ENCODE data around the gene DLL1. TPM values are rescaled to one million over a fixed set of nuclear protein-coding genes. Genes with fewer than 3 reads are reported as not detected.

The DLL1 gene
- total and polyA plus RNA-seq, 8 donors = 3.4 to 38.5 (median 5.8) TPM; not detected in 1

GRCh38 chr6:170243386-170243785, 47.5 kb downstream of the DLL1 start:
- Histone ChIP-seq H3K27ac (no peak overlapping the region), H3K4me1 (peaks cover 0 to 22% (median 6%) of the 10 kb centered on the region in 4 donors), H3K36me3 (no peaks in the 10 kb centered on the region), H3K4me3 (no peak overlapping the region), H3K27me3 (peaks cover 0 to 44% (median 0%) of the 10 kb centered on the region in 3 donors), H3K9me3 (no peaks in the 10 kb centered on the region)
- no peak for DNase-seq
- intact Hi-C loops (cut with DNase I; ENCODE audit: low total_unique reads) = no loop called here
- 63 to 75% (median 72%) methylated on average over 7 of the region's 7 CpGs for WGBS, 5 donors
- TF ChIP-seq CTCF (IDR thresholded peaks at IDR 0.05) (no peak), POLR2A (IDR thresholded peaks at IDR 0.05) (no peak), EP300 (IDR thresholded peaks at IDR 0.05) (no peak), POLR2AphosphoS5 (IDR thresholded peaks at IDR 0.05) (no peak)

DNA sequence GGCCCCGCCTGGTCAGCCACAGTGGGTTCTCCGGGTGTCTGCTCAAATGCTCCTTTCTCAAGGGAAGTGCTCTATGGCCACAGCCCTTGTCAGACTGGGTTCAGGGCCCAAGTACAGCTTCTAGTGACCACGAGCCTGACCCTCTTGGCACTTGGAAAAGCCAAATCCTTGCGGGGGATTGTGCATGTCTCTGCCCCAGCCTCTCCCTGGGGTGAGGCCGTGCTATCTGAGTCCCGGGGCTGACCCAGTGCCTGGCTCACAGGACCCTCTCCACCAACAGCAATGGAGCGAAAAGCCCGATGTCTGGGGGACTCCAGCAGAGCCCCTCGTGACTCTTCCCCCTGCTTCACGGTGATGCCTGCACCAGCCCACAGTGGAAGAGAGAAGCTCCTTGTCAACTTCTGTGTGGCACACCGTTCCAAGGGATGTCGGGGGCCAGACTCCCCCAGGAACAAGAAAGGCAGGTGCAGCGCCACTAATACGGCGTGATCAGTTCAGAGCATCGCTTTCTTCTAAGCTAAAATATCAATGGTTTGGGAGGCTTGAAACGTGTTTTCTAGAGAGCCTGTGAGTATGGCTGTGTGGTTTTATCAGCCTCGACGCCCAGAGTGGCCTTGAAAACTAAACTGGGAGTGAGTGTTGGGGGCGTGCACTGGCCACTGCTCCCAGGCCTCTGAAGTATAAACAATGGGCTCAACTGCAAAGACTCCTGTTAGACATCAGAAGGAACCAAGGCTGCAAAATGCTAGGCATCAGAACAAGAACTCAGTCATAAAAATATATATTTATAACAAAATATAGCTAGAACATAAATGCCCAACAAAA, 51.9 kb downstream of the DLL1 start:
- no peaks in the 10 kb centered on the region for H3K9me3 ChIP-seq
- H3K4me3 ChIP-seq = no peak overlapping the region
- peaks cover 0 to 6% (median 2%) of the 10 kb centered on the region in 4 donors for H3K4me1 ChIP-seq
- TF ChIP-seq EP300 (IDR thresholded peaks at IDR 0.05) = no peak
- no peak for TF ChIP-seq CTCF (IDR thresholded peaks at IDR 0.05)
- TF ChIP-seq POLR2A (IDR thresholded peaks at IDR 0.05) = no peak
- no peak for TF ChIP-seq POLR2AphosphoS5 (IDR thresholded peaks at IDR 0.05)
- DNase-seq = no peak
- no peaks in the 10 kb centered on the region for H3K36me3 ChIP-seq
- H3K27ac ChIP-seq = no peak overlapping the region
- H3K27me3 ChIP-seq = peaks cover 0 to 17% (median 0%) of the 10 kb centered on the region in 3 donors
- 78 to 83% (median 80%) methylated on average over 16 to 20 of the region's 20 CpGs for WGBS, 5 donors
- intact Hi-C loops (cut with DNase I; ENCODE audit: low total_unique reads) = no loop called here

DNA sequence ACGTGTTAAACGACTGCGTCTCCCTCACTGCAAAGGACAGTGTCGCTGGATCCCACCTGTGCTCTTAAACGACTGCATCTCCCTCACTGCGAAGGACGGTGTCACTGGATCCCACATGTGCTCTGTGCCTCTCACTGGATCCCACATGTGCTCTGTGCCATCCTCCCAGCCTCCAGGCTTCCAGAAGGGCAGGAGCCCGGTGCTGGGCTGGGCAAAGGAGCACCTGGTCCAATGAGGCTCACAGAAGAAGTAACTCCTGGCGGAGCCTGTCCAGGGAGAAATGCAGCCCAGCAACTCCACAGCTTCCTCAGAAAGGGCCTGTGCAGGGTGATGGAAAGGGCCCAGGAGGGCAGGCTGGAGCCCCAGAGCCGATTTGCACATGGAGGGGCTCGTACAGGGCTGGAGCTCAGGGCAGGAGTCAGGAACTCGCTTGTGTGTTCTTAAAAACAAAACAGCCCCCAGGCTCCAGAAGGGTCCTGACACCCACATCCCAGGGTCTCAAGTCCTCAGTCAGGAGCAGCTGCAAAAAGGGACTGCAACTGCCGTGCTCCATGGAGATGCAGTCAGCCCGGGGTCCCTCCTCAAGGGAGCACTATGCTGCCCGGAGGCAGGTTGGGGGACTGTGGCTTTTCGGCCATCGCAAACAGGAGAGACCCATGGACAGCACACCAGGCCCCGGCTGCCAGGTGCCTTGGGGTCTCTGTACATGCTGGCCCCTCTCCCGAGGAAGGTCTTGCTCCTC, 52.7 kb downstream of the DLL1 start:
- H3K27me3 ChIP-seq = peaks cover 0 to 12% (median 0%) of the 10 kb centered on the region in 3 donors
- H3K4me3 ChIP-seq = no peak overlapping the region
- H3K36me3 ChIP-seq = no peaks in the 10 kb centered on the region
- no peaks in the 10 kb centered on the region for H3K9me3 ChIP-seq
- DNase-seq = no peak
- peaks cover 0 to 6% (median 0%) of the 10 kb centered on the region in 4 donors for H3K4me1 ChIP-seq
- TF ChIP-seq EP300 (IDR thresholded peaks at IDR 0.05) = no peak
- TF ChIP-seq POLR2A (IDR thresholded peaks at IDR 0.05) = no peak
- intact Hi-C loops (cut with DNase I; ENCODE audit: low total_unique reads) = no loop called here
- no peak overlapping the region for H3K27ac ChIP-seq
- 80 to 90% (median 87%) methylated on average over 15 to 19 of the region's 19 CpGs for WGBS, 5 donors

- H3K27ac ChIP-seq = no peak overlapping the region
- no peaks in the 10 kb centered on the region for H3K36me3 ChIP-seq
- intact Hi-C loops (cut with DNase I; ENCODE audit: low total_unique reads) = no loop called here
- H3K9me3 ChIP-seq = no peaks in the 10 kb centered on the region
- 62 to 71% (median 64%) methylated on average over 16 to 24 of the region's 24 CpGs for WGBS, 5 donors
- H3K4me3 ChIP-seq = no peak overlapping the region
- TF ChIP-seq EP300 (IDR thresholded peaks at IDR 0.05) (no peak), POLR2A (IDR thresholded peaks at IDR 0.05) (no peak)
- peaks cover 0 to 6% (median 0%) of the 10 kb centered on the region in 4 donors for H3K4me1 ChIP-seq
- peaks cover 0 to 12% (median 0%) of the 10 kb centered on the region in 3 donors for H3K27me3 ChIP-seq
- peak in 1 of 2 donors; percentile 50 for DNase-seq
Measured at GRCh38 chr6:170236131-170236836, 54.6 kb downstream of the DLL1 start.

Data from stomach (tissue), 9 donors.